Activated CD4-positive, alpha-beta T cell treated with anti-CD3 and anti-CD28 coated beads, Interleukin-2, amount 50 U/mL, for 48 hours (primary cell): ENCODE results near the gene AP1G2.
"Not testable (repeated sequence)": the region's sequence is repeated elsewhere in the genome, so short reads cannot be mapped to it uniquely, and the experiment has no call there.

Source experiments
- DNase-seq, 2 experiments: peaks; one replicate each; pipeline ENCODE4 v3.0.0-alpha.2; 2020

Gene AP1G2

DNA sequence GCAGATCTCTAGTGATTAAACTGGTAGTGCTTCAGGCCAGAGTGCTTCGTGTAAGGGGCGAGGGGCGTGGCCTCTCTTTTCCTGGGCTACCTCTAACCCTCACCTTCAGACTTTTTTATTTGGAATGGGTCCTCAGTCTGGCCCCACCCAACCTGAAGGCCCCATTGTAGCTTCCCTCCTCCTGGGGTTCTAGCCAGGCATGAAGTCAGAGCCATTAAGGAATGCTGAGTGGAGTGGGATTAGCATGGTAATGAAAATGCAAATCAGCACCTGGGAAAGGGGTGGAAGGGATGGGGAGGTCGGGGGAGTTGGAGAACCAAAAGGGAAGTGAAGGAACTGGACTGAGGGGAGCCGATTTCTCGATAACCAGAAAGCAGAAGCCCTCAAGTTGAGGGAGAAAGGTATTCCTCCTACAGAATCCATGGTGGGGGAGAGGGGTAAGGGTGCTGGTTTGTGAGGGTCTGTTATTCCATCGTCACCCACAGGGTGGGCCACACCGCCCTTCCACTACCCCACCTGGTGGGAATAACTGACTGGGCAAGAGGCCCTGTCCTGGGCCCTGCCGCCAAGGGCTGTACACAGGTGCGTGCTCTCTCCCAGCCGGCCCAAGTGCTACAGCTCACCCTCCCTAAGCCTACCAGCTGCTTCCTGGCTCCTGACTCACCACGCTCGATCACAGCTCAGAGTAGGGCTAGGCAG is 30.1 kb downstream of the AP1G2 start:
- no peak for DNase-seq

DNA sequence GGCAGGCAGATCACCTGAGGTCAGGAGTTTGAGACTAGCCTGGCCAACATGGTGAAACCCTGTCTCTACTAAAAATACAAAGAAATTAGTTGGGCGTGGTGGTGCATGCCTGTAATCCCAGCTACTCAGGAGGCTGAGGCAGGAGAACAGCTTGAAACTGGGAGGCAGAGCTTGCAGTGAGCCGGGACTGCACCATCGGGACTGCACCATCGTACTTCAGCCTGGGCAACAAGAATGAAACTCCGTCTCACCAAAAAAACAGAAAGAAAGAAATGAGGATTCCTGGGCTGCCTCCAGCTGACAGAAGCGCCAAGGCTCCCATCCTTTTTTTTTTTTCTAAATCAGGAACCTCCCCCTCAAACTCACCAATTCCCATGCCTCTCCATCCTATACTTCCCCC is 30.7 kb downstream of the AP1G2 start:
- not testable (repeated sequence) for DNase-seq

DNA sequence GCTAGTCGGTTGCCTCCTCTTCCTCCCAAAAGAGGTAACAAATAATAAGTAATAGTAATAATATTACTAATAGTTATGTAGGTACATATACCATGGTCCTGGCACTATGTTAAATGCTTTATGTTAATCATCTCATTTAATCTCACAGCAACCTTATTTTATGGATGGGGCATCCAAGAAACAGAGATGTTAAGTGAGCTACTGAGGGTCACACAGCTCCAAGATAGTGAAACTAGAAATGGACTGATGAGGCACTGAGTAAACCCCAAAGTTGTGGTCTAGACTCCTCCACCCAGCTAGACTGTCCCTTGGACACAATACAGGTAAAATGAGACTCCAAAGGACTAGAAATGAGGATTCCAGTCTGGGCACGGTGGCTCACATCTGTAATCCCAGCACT is 31.1 kb downstream of the AP1G2 start:
- DNase-seq, result no peak

DNA sequence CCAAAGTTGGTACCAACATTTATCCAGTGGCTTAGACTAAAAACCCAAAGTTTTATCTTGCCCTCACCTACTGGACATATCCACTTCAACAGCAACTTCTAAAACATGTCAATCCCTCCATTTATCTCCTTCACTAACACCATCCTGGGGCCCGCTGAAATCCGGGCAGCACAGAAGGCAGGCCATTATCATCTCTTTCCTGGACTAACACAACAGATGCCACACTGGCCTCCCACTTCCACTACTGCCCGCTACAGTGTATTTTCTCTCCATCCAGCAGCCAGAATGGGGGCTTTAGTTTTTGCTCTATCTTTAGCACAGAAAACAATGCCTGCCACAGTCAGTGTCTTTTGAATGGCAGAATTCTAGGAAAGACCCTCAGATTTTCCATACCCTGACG is 31.6 kb downstream of the AP1G2 start:
- no peak for DNase-seq

DNA sequence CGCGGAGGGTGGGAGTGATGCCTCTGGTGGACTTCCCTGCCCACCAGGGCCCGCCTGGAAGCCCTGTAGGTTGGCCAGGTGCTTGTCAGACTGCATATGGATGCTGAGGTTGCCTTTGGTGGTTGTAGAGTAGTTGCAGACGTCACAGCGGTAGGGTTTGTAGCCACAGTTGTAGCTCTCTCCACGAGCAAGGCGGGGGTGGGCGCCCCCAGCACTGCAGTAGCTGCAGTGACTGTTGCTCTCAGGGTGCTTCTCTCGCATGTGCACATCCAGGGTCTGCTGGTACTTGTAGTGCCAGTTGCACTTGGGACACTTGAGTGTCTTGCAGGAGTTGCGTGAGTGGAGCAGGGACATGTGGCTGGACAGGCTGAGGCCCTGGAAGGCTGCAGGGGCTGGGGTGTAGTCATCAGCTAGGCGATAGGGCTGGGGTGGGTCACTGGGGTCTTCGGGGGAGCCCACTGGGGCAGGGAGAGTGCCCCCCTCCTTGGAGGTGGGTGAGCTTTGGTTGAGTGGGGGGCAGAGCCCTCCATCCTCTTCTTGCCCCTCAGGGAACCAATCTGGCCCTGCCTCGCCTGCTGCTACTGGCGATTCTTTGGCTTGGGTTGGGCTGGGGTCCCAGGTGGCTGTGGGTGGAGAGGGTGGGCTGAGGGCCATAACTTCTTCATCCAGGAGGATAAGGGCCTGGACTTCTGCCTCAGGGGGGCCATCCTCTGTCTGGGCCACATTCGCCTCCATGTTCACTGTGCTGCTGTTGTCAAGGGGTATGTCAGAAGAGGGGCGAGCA is 33.7 kb downstream of the AP1G2 start:
- no peak for DNase-seq

DNA sequence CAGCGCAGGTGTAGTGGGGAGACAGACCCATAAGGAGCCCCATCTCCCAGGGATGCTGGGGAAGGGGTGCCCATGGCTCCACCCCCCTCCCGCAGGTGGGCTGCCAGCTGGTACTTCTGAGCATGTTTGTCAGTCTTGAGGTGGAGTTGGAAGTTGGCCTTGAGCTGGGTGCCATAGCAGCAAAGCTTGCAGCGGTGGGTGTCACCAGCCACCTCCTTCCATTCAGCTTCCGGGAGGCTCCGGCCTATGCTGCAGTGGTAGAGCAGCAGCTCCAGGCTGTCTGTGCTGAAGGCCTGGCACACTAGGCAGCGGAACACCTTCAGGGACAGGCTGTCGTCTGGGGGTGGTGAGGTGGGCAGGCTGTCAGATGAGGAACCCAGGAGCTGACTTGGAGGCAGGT is 34.9 kb downstream of the AP1G2 start:
- no peak for DNase-seq

DNA sequence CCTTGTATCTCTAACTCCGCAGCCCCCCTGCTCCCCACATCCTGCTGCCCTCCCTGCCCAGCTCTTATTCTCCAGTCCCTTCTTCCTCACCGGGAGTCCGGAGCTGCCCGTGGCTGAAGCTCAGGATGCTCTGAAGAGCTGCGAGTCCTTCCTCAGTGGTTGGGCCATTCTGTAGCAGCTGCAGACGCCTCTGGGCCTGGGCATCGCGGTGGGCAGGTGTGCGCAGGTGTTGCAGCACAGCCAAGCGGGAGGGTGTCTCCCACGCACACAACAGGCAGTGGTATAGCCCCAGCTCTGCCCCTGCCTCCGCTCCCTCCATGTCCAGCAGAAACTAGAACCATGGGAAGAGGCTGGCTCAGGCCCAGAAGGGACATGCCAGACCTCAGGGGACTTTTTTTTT is 36.2 kb downstream of the AP1G2 start:
- no peak for DNase-seq

DNA sequence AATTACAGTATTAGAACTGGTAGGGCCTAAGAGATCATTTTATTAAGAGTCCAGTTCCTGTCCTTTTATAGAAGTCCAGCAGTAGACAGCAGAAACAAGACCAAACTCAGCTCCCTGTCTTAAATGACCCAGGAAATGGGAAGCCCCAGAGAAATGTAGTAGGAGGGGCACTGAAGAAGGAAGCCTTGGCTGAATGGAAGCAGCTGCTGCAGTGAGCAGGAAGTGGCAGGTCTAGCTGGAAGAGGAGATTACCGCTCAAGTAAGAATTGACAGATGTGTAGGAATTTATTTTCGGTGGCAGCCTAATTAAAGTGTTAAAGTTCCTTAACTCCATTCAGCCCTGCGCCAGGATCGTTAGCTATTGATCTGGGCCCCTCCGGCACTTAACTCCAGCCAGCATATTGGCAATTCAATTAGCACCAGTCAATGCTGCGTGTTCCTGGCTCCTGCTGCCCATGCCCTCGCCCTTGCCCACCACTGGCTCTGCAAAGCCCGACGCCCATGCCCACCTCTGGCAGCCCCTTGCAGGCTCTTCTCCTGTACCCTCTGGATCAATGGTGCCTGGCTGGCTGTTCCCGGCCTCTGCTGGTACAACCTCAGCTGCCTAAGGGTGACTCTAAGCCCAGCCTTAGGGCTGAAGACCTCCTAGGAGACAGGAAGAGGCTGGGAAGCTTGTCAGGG is 37.1 kb downstream of the AP1G2 start:
- no peak for DNase-seq

DNA sequence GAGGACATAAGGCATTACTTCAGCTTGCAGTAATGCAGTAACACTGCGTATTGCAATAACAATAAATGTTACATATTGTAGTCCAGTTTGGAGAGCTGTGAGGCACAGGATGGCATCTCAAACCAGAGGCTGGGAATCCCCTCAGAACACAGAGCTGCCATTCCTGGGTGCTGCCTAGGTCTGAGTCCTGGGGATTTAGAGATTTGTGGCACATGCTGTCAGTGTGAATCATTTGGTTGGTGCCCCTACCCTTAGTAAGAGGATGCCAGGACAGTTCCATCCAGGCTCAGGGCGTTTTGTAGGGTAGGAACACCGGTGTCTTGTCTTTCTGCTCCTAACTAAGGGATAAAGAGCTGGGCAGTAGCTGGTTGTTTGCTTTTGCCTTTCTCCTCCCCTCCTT is 38.6 kb downstream of the AP1G2 start:
- no peak for DNase-seq

DNA sequence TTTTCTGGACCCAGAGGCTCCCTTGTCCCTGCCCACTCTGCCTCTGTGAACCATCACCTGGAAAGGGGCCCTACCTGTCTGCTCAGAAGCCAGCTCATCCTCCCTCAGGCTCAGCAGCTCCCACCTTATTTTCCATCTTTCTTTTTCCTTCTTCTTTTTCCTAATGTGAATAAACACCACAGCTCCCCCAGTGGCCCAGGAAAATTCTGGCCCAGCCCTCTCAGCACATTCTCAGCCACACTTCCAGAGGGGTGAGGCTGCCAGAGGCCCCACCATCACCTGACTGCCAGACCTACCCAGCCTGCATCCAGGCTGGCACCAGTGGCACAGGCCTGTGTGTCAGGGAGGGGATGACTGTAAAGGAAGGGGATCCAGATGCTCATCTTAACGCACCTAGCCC is 39.0 kb downstream of the AP1G2 start:
- no peak for DNase-seq

DNA sequence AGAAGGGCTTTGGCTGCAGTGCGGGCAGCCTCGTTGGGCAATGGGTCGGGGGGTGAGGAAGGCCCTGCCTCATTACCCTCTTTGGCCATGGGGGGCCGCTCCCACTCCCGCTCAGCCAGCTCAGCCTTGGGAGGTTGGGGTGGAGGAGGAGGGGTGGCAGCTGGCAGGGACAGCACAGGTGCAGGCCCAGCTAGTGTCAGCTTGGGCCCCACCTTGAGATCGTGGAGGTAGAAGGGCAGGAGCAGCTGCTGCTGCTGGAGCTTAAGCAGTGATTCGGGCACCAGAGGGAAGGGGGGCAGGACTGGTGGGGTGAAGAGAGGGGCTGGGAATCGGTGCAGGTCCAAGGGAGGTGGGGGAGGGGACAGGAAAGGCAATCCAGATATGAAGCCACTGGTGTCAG is 42.0 kb downstream of the AP1G2 start:
- DNase-seq, result no peak

DNA sequence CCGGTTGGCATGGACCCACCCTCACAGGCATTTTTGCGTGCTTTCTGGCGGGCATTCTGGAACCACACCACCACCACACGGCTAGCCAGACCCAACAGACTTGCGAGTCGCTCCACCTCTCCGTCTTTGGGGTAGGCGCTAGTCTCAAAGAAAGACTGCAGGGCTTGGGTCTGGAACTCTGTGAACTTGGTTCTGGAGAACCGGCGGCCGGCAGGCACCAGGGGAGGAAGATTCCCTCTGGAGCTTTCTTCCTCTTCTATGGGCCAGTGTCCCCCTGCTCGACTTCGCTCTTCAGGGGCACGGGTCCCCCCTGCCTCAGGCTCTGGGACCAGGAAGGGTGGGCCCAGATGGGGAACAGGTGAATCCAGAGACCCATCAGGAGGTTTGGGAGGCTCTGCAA is 42.6 kb downstream of the AP1G2 start:
- DNase-seq, result no peak

DNA sequence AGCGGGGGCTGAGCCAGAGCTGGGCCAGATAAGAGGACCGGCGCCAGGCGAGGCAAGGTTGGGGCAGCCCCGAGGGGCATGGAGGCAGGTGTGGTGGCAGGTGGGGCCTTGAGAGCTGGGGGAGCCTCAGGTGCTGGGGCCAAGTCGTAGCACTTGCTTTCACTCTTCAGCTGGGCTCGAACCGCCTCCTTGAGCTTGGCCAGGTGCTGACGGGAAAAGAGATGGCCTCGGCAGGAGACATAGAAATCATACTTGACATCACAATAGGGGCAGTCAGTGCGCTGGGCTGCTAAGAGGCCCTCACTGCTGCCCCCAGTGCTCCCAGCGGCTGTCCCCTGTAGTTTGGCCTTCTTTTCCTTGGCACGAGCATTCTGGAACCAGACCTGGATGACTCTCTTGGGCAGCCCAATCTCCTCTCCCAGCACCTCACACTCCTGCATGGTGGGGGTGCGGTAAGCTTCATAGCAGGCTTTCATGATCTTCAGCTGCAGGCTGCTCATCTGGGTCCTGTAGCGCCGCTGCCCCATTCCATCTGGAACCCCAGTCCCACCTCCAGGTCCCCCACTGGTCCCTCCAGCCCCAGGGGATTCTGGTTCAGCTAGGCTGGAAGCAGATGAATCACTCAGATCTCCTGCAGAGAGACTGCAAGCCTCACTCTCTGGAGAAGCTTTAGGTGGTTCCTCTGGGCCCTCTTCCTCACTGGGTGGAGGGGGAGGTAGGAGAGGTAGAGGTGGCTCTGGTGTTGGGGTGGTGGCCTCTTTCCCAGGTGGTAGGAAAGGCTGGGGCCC is 44.2 kb downstream of the AP1G2 start:
- DNase-seq, result no peak

DNA sequence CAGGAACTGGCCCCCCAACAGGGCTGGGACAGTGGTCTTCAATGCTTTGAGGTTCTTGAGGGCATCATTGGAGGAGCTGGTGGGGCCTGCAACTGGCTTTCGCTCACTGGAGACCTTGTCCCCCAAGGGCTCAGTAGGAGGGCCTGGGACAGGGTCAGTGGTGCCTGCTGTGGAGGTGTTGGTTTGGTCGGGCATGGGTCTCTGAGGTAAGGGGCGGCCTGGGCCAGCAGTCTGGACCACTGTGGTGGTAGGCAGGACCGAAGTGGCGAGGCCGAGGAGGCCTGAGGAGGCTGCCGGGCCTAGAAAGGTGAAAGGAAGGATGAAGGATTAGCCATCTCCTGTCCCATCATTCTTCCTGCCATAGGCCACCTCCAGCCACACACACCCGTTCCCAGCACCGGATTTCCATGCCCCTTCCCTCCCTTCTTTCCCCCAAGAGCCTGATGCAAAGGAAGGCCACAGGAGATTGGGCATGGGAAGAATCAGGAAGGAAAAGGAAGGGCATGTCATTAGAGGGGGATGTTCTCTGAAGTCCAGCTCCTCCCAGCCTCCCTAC is 44.9 kb downstream of the AP1G2 start:
- DNase-seq, result no peak

DNA sequence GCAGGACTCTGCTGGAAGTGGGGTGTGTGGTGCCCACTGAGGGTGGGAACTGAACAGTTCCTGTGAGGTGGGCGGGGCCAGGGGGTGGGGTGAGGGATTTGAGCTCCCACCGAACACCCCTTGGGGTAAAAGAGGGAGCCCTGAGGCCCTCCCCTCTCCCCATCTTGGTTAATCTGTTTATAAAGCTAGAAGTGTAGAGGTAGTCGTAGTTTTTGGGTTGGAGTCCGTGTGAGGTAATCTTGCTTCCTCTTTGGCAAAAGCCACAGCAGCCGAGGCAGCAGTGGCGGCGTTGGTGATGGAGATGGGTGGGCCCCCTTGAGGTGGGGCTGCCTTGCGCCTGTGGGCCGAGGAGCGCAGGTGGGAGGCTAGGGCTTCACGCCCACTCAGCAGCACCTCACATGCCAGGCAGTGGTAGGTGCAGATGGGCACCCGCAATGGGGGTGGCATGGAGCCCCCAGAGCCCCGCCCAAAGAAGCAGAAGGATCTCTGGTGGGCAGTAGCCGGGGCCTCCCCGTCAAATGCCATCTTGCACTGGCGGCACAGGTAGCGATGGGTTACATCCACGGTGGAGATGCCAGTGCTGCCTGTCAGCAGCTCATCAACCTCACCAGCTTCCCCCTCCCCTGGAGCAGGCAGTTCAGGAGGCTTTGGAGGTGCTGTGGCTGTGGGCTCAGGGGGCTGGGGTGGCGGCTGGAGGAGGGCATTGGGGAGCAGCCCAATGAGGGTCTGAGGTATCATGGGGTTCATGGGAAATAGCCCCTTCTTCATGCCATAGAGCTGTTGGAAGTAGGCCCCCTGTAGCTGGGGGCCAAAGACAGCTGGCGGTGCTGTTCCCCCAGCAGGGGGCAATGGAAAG is 45.6 kb downstream of the AP1G2 start:
- no peak for DNase-seq

DNA sequence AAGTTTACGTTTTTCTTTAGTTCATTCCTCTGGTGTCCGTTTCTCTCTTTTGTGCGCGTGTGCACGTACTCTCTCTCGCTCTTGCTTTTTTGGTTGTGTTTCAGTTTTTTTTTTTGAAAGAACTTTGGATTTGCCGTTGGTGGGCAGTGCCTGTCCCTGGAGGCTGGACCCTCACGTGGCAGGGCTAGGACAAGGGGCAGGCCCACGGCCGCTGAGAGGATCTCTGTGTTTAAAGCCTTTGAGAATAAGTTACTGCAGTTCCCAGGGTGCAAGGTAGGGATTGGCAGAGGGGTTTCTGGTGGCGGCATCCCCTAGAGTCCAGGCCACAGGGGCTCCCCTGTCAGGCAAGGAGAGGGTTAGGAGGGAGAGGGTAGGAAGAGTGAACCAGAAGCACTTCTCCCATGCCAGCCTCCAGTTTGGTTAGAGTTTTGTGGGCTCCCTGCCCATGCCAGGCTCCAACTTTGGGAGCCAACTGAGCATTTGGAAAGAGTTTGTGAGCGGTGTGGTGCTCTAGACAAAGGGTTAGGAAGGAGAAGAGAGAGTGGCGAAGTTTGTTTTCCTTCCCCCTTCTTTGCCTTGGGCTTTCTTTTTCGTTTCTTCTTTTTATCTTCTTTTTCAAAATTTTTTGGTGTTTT is 46.6 kb downstream of the AP1G2 start:
- no peak for DNase-seq

DNA sequence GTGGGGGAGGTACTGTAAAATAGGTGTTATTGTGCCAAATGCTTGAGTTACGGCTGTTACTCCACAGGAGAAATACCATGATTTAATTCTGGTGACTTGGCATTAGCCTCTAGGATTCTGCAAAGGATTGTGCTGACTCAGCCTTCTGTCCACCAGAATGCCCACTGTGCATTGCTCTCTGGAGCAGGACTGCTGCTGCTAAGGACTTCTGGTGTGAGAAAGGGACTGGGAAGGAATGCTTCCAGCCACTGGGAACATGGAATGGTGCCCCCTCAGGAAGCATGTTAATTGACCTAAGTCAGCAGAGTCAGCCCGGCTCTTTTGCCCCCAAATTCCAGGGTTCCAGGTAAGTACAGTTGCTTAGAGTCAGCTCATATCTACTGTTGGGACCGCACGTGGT is 48.9 kb downstream of the AP1G2 start:
- DNase-seq, result no peak

DNA sequence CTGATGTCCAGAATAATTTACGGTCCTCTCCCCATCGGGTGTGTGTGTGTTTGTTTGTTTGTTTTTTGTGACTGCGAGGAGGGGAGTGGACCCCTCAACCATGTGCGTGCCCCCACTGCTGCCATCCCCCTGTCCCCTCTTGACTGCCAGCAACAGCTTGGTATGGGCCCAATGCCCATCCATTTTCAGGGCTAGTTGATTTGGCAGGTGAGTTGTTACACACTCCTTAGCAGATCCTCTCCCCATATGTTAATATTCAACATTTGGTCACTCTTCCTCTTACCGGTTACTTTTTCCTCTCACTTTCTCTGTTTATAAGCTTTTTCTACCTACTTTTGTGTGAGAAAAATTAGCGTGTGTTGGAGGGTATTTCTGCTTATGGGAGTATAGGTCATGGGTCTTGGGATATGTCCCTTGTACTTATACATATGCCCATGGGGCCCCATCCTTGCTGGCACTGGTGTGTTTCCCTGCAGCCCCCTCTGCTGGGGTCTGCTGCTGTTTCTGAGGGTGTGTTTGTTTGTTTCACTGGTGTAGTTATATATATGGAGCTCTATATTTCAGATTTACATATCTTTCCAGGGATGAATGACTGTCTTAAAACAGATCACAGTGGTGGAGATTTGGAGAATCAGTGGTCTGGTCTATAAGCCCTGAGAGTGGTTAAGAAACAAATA is 49.8 kb downstream of the AP1G2 start:
- DNase-seq, result no peak

DNA sequence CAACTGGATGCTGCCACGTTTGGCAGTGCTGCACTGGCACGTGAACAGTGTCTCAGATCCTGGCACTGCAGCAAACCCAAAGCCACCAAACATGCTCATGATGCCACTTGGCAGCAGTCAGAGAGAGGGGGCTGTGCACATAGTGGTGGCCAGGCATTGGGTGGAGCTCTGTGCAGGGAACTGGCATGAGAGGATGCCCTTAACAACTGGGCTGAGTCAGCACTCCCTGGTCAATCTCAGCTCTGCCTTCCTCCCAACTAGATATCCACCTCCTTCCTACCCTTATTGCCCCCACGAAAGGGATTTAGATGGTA is 53.0 kb downstream of the AP1G2 start:
- no peak for DNase-seq

DNA sequence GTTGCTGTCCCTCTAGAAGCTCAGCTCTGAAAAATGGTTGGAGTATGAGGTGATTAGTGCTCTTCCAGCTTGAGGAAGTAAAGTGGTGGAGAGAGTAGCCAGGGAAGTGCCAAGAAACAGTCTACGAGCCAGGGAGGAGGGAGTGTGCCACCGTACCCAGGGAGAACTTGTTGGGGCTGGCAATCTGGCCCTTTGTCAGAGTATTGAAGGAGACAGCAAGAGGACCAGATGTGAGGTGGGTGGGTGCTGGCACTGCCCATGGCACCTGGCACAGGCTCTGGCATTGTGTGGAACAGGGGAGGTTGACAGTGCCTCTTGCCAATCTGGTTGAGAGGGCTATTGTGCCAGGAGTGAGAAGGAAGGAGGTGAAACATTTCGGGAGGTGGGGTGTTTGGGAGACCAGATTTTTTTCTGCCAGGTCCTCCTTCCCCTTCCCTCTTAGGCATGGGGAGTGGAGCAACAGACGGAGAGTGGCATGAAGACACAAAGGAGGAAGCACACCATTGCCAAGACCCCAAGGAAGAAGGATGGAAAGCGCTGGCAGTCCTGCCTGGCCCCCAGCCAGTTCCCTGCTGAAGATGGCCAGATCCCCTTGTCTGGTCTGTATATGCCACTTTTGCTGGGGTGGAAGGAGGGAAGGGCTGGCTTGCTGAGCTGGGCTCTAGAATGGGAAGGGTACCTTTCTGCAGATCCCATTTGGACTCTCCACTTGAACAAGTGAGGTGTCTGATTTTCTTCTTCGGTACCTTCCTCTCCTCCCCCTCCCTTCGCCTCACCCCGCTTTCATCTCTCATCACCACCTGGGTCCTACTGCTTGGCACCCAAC is 53.6 kb downstream of the AP1G2 start:
- no peak for DNase-seq
